ENCODE results near the gene R3HDM2.

DNA sequence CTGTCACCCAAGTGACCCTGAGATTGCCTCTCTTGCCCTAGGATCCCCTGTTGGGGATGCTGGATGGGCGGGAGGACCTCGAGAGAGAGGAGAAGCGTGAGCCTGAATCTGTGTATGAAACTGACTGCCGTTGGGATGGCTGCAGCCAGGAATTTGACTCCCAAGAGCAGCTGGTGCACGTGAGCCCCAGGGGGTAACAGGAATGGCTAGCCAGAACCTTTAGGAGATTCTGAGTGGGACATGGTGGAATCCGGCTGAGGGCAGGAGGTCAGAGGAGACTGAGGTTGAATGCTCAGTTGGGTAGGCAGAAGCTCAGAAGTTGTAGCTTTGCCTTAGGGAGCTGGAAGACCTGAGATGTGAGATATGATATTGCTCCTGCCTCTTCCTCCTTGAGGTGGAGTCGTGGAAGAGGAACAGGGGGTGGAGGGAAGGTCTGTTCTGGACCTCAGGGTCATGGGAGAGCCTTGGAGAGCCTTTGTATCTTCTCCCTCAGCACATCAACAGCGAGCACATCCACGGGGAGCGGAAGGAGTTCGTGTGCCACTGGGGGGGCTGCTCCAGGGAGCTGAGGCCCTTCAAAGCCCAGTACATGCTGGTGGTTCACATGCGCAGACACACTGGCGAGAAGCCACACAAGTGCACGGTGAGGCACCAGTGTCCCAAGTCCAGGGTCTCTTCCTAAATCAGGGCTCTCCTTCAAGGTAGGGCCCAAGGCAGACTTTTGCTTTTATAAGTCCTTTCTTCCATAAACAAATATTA is 35.1 kb upstream of the R3HDM2 start:
- TF ChIP-seq CTCF (IDR thresholded peaks at IDR 0.05; ENCODE audit: insufficient read depth, low read depth, low read length) (no peak), EZH2 (IDR thresholded peaks at IDR 0.05; ENCODE audit: insufficient read depth, low read length) (no peak)

All from astrocyte (in vitro differentiated cells and primary cell).